ENCODE data around the gene GUK1. TPM values are rescaled to one million over a fixed set of nuclear protein-coding genes. Genes with fewer than 3 reads are reported as not detected.

The GUK1 gene
- total RNA-seq, 4 donors from 2014 or later: 384 to 510 (median 421) TPM

- H3K36me3 ChIP-seq: peaks cover 39% of the 10 kb centered on the region
- no CpG with 5 or more reads among the region's 7 CpGs for WGBS
- peak overlapping the region; percentile 73 for H3K27ac ChIP-seq
- H3K27me3 ChIP-seq: no peaks in the 10 kb centered on the region
- peaks cover 75% of the 10 kb centered on the region for H3K4me1 ChIP-seq
- peak overlapping the region; percentile 36 for H3K4me3 ChIP-seq
- TF ChIP-seq EP300 (IDR thresholded peaks at IDR 0.05) (no peak), POLR2AphosphoS5 (IDR thresholded peaks at IDR 0.05) (no peak), CTCF (IDR thresholded peaks at IDR 0.05) (no peak), POLR2A (IDR thresholded peaks at IDR 0.05) (no peak)
- no peaks in the 10 kb centered on the region for H3K9me3 ChIP-seq
- DNase-seq (ENCODE audit: low spot score in 2 of 2): no peak
Measured at GRCh38 chr1:228150120-228150460, 10.0 kb downstream of the GUK1 start.

GRCh38 chr1:228150461-228151179, 10.5 kb downstream of the GUK1 start:
- Histone ChIP-seq H3K4me3 (peak overlapping the region; percentile 36), H3K36me3 (peaks cover 34% of the 10 kb centered on the region), H3K4me1 (peaks cover 73% of the 10 kb centered on the region), H3K27ac (peak overlapping the region; percentile 73), H3K27me3 (no peaks in the 10 kb centered on the region), H3K9me3 (no peaks in the 10 kb centered on the region)
- TF ChIP-seq POLR2AphosphoS5 (IDR thresholded peaks at IDR 0.05) (no peak), CTCF (IDR thresholded peaks at IDR 0.05) (no peak), POLR2A (IDR thresholded peaks at IDR 0.05) (peak in 1 of 2 donors; percentile 15)
- no CpG with 5 or more reads among the region's 17 CpGs for WGBS
- peak in 1 of 2 donors; percentile 81 for DNase-seq (ENCODE audit: low spot score in 2 of 2)

GRCh38 chr1:228151180-228151925, 11.3 kb downstream of the GUK1 start:
- peaks cover 66% of the 10 kb centered on the region for H3K4me1 ChIP-seq
- no peaks in the 10 kb centered on the region for H3K27me3 ChIP-seq
- no peaks in the 10 kb centered on the region for H3K9me3 ChIP-seq
- peak in 1 of 2 donors; percentile 66 for DNase-seq (ENCODE audit: low spot score in 2 of 2)
- H3K36me3 ChIP-seq: peaks cover 26% of the 10 kb centered on the region
- WGBS: 68% methylated on average over 6 of the region's 12 CpGs
- TF ChIP-seq EP300 (IDR thresholded peaks at IDR 0.05): no peak
- no peak for TF ChIP-seq POLR2AphosphoS5 (IDR thresholded peaks at IDR 0.05)
- no peak for TF ChIP-seq CTCF (IDR thresholded peaks at IDR 0.05)
- no peak for TF ChIP-seq POLR2A (IDR thresholded peaks at IDR 0.05)
- H3K27ac ChIP-seq: peak overlapping the region; percentile 73
- H3K4me3 ChIP-seq: peak overlapping the region; percentile 36

DNA sequence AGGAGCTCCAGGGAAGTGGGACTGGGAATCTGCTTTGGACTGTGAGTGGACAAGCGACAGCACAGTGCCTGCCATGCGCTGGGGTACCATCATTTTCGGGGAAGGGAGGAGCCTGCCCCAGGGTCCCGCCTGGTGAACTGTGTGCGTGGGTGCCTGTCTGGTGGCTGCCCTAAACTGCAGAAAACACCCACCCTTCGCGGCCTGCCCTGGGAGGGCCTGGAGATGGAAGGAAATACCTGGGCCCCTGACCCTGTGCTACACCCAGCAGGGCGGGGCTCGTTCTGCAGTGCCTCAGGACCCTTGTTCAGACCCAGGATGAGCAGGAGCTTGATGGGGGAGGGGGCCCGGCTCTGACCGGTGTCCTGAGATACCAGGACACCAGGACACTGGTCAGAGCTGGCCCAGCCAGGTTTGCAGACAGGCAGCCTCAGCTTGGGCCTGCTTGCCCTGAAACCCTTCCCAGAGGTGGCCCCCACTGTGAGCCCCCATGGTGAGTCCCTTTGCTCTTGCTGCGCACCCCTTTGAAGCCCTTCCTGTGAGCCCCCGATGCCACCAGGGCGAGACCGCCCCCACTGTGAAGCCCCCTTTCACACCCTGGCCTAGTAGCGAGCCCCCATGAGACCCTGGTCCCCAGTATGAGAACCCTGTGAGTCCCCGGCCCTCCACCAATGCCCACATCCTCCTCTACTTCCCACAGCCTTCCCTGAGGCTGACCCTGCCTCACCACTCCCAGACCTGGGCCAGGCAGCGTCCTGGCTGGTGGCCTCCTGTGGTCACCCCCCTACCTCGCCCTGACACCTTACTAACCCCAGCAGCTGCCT, 12.2 kb downstream of the GUK1 start:
- DNase-seq (ENCODE audit: low spot score in 2 of 2): peak in 1 of 2 donors; percentile 65
- no peak overlapping the region for H3K27ac ChIP-seq
- WGBS: 85% methylated on average over 15 of the region's 19 CpGs

More for the DNA sequence above, 12.2 kb downstream of the GUK1 start:
- Histone ChIP-seq H3K4me1 (peaks cover 59% of the 10 kb centered on the region), H3K9me3 (no peaks in the 10 kb centered on the region), H3K27me3 (no peaks in the 10 kb centered on the region), H3K4me3 (no peak overlapping the region), H3K36me3 (peaks cover 17% of the 10 kb centered on the region)
- TF ChIP-seq CTCF (IDR thresholded peaks at IDR 0.05): no peak
- TF ChIP-seq POLR2A (IDR thresholded peaks at IDR 0.05): no peak
- no peak for TF ChIP-seq EP300 (IDR thresholded peaks at IDR 0.05)
- TF ChIP-seq POLR2AphosphoS5 (IDR thresholded peaks at IDR 0.05): no peak

Measured in suprapubic skin (tissue), 4 donors.